Stimulated activated CD8-positive, alpha-beta memory T cell treated with anti-CD3 and anti-CD28 coated beads, Interleukin-7, amount 100 ng/mL, for 48 hours (primary cell): ENCODE measurements around the gene TRAPPC10.

Experiments
- DNase-seq, 2 donors: peaks; one replicate each; pipeline ENCODE4 v3.0.0-alpha.2; 2020; ENCODE audit warnings: low read depth in 1 of 2; ENCODE audit errors: extremely low read depth in 1 of 2

The TRAPPC10 gene, protein sequence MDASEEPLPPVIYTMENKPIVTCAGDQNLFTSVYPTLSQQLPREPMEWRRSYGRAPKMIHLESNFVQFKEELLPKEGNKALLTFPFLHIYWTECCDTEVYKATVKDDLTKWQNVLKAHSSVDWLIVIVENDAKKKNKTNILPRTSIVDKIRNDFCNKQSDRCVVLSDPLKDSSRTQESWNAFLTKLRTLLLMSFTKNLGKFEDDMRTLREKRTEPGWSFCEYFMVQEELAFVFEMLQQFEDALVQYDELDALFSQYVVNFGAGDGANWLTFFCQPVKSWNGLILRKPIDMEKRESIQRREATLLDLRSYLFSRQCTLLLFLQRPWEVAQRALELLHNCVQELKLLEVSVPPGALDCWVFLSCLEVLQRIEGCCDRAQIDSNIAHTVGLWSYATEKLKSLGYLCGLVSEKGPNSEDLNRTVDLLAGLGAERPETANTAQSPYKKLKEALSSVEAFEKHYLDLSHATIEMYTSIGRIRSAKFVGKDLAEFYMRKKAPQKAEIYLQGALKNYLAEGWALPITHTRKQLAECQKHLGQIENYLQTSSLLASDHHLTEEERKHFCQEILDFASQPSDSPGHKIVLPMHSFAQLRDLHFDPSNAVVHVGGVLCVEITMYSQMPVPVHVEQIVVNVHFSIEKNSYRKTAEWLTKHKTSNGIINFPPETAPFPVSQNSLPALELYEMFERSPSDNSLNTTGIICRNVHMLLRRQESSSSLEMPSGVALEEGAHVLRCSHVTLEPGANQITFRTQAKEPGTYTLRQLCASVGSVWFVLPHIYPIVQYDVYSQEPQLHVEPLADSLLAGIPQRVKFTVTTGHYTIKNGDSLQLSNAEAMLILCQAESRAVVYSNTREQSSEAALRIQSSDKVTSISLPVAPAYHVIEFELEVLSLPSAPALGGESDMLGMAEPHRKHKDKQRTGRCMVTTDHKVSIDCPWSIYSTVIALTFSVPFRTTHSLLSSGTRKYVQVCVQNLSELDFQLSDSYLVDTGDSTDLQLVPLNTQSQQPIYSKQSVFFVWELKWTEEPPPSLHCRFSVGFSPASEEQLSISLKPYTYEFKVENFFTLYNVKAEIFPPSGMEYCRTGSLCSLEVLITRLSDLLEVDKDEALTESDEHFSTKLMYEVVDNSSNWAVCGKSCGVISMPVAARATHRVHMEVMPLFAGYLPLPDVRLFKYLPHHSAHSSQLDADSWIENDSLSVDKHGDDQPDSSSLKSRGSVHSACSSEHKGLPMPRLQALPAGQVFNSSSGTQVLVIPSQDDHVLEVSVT

DNA sequence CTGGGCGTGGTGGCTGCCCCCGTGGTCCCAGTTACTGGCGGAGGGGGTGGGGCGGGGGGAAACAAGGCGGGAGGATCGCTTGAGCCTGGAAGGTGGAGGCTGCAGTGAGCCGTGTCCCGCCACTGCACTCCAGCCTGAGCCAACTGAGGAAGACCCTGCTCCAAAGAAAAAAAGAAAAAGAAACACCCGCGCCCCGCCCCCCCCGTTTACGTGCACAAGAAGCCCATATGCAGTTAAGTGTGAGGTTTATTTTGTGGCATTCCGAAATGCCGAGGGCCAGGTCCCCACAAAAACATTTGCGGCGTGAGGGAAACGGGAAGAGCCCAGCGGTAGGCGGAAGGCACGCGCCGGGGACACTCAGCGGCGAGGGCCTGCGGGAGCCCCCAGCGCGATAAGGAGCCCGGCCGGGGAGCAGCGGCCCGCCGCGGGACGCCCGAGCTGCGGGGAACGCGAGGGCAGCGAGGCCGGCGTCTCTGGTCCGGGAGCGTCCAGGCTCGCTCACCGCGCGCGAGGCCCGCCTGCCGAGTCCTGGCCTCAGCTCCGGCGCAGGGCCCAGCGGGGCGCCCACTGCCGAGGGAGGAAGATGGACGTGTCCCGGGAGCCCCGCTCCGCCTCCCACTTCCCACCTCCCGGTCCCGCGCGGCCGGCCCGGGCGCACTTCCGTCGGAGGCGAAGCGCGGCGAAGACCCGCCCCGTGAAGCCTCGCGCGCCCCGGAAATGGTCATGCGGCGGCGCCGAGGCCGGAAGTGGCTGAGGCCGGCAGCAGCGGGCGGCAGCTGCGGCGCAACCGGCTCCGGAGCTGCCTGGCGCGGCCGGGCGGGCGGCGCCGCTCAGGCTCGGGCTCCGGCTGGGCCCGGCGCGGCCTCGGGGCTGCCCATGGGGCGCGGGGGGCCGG is at the start of gene TRAPPC10:
Gene TRAPPC10, plus strand, starts transcription at position 731 of the 895 bp plus-strand sequence. CDS start 185 bp downstream, outside the sequence.
- DNase-seq: peak; percentile 65 to 72

DNA sequence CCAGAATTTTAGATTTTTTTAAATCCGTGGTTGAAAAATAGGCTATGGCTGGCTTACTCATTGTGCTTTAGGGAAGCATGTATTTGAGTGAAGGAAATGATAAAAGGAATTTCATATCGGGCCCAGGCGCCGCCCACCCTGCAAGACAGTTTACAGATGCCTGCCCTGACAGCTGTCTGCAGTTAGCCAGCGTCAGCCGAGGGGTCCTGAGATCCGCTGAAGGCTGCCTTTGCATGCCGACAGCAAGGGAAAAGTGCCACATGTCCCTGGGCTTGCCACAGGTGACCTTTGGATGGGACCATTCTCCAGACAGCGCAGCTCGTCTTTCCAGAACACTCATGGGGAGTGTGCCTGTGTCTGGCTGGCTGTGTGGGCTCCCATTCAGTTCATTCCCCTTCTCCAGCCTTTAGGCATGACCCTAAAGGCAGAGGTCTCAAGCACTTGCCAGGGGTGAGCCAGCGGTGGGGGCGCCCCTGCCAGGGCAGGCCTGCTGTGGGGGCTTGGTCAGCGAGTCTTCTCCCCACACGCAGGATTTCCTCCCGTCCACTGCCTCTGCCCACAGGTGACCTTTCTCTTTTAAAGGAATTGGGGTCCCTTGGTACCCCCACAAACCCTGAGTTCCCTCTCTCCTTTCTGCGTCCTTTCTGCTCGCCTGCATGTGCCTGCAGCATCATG is 46.1 kb upstream of the TRAPPC10 start:
- DNase-seq: no peak

DNA sequence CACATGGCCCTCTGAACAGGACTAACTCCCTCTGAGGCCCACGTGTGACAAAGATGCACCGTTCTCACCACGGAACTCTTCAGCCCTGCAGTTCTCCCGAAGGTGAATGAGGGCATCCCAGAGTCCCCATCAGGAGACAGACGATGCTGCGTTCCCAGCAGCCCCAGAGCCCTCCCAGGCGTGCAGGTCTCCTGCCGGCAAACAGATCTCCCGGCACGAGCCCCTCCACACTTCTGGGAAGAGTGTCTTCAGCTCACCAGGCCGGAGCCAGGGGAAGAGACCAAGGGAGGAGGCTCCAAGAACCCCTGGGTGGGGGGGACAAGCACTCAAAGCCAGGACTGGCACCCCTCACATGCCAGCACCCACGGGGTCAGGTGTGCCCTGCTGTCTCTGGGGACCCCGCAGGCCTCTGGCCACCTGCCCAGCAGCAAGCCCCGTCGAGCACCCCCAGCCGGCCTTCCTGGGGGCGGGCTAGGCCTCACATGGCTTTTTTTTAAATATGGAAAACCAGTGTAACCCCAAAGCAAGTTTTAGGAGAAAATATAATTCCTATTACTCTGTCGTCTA is 45.1 kb upstream of the TRAPPC10 start:
- DNase-seq: no peak

DNA sequence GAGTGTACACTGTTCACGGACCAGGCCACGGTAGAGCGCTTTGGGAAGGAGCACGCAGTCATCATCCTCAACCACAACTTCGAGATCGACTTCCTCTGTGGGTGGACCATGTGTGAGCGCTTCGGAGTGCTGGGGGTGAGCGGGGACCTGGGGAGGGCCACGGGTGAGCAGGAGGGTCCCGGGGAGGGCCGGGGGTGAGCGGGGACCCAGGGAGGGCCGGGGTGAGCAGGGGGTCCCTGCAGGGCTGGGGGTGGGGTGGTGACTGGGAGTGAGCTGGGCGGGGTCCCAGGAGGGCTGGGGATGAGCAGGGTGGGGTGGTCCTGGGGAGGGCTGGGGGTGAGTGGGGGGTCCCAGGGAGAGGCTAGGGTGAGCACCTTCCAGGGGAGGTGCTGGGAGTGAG is 44.1 kb upstream of the TRAPPC10 start:
- DNase-seq: no peak

DNA sequence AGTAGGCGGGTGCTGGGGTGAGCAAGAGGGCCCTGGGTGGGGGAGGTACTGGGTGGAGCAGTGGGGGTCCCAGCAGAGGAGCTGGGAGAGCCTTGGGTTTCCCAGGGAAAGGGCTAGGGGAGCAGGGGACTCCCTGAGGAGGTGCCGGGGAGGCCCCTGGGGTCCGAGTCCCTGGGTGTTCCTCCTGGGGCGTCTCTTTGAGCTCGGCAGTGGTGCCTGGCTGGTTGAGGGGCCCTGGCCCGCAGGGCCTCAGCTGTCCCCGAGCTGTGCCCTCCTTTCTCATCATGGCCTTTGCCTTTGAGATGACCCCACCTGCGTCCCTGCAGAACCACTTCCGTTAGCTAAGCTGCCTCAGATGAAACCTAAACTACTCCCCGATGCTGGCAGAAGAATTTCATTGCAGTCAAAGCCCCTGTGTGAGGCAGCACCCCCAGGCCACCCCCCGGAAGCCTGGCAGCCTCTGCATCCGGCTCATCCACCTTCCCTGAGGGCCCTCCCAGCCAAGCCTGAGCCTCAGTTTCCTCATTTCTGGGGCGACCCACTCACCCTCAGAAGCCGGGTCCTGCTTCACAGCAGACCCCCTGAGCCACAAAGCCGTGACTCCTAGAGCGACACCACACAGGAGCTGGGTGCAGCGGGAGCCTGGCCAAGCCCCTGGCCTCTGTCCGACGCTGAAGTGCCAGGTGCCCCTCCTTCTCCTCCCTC is 43.5 kb upstream of the TRAPPC10 start:
- no peak for DNase-seq

DNA sequence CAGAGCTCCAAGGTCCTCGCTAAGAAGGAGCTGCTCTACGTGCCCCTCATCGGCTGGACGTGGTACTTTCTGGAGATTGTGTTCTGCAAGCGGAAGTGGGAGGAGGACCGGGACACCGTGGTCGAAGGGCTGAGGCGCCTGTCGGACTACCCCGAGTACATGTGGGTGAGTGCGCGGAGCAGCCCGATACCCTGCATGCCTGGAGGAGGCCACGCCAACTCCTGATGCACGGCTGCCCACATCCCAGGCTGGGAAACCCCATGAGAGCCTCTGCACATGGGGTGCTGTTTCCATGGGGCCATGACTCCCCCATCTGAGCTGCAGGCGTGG is 43.0 kb upstream of the TRAPPC10 start:
- no peak for DNase-seq

DNA sequence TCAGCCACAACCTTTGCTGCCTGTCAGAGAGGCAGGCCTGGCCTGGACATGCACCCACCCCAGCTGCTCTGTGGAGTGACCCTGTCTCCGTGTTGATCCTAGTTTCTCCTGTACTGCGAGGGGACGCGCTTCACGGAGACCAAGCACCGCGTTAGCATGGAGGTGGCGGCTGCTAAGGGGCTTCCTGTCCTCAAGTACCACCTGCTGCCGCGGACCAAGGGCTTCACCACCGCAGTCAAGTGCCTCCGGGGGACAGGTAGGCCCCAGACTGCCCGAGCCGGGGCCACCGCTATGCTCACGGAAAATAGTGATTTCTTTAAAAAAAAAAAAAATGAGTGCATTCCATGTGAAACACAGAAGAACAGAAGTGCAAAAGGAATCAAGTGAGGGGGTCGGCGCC is 41.6 kb upstream of the TRAPPC10 start:
- DNase-seq: no peak

DNA sequence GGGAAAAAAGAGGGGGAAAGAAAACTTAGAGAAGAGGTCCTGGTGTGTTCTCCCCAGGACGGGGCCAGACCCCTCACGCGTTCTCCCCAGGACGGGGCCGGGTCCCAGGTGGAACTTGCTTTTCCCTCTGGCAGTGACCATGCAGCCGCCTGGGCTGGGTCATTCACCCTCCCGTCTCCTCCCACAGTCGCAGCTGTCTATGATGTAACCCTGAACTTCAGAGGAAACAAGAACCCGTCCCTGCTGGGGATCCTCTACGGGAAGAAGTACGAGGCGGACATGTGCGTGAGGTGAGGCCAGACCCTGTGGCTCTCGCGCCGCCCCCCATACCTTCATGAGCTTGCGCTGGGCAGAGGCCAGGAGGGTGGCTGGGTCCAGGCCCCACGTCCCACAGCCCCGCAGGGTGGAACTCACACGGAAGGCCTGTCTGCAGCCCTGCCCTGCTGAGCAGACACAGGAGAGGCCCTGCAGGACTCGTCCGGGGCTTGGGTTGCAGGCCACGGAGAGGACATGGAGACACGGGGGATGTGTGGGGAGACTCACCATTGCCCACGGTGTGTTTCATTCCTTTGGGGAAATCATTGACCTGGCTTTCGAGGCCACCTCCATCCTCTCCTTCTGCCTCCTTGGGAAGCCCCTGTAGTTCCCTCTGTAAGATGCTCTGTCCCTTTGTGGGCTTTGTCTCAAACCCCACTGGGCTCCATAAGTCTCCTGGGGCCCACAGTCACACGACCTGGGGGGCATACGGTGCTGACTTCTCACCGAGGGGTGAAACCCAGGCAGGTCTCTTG is 40.7 kb upstream of the TRAPPC10 start:
- DNase-seq: no peak

DNA sequence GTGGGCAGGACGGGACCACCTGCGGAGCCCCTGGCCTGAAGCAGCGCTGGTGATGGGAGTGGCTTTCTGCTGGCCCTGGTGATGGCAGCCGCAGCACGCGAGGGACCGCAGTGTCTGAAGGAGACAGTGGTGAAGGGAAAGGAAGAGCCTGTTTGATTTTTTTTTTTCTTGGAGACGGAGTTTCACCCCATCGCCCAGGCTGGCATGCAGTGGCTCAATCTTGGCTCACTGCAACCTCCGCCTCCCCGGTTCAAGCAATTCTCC is 40.2 kb upstream of the TRAPPC10 start:
- no peak for DNase-seq

DNA sequence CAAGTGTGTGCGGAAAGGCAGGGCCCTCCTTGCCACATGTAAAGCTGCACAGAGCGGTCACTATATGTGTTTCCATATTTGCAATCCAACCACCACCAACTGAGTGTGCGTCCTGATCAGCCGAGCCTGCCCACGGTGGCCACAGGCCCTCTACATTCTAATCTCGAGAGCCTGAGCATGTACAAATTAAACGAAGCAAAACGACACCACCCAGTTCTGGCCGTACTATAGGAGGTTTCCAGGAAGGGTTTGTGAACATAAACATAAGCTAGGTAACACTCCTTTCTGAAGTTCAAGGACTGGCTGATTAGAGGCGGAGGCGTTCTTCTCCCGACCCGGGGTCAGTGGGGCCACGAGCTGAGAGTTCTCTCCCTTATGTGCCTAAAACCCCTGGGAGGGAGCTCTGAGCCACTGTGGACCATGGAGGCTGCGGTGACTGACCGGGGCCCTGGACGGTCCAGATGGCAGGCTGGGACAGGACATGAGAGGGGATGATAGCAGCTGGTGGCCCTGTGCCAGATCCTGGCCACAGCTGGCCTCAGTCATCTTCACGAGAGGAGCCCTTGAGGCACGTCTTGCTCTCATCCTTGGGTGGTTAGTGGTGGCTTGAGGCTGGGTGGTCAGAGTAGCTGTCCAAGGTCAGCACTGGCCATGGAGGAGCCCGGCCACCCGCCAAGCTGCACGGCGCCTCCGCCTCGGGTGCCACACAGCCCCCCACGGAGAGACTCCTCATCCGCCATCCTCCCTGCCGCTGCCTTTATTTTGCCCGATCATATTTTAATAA is 39.1 kb upstream of the TRAPPC10 start:
- no peak for DNase-seq

DNA sequence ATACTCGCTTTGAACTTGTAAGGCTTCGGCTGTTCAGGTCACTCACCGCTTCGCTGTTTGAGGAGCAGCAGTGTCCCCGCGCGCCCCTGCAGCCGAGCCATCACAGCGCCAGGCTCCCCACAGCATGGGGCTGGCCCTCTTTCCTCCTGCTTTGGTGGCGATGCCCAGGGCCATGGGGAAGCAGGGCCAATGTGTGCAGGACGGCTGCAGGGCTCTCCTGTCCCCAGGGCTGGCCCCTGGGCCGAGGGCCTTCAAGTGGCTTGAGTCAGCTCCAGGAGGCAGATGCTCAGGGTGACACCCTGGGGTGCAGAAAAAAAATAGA is 38.5 kb upstream of the TRAPPC10 start:
- no peak for DNase-seq

DNA sequence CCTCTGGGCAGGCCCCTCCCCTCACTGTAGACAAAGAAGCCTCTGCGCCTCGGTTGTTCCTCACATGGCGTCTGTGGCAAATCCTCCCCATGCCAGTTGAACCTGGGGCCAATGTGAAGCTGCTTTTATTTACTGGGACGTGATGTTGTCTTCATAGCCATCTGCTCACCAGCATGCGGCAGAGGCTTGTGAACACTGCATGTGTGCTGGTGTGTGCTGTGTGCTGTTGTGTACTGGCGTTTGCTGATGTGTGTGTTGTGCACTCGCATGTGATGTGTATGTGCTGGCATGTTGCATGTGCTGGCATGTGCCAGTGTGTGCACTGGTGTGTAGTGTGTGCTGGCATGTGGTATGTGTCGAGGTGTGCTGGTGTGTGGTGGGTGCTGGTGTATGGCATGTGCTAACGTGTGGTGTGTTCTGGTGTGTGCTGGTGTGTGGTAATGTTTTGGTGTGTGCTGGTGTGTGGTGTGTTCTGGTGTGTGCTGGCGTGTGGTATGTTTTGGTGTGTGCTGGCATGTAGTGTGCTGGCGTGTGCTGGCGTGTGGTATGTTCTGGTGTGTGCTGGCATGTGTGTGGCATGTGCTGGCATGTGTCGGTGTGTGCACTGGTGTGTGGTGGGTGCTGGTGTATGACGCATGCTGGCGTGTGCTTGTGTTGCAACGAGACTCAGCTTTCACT is 37.2 kb upstream of the TRAPPC10 start:
- DNase-seq: no peak

DNA sequence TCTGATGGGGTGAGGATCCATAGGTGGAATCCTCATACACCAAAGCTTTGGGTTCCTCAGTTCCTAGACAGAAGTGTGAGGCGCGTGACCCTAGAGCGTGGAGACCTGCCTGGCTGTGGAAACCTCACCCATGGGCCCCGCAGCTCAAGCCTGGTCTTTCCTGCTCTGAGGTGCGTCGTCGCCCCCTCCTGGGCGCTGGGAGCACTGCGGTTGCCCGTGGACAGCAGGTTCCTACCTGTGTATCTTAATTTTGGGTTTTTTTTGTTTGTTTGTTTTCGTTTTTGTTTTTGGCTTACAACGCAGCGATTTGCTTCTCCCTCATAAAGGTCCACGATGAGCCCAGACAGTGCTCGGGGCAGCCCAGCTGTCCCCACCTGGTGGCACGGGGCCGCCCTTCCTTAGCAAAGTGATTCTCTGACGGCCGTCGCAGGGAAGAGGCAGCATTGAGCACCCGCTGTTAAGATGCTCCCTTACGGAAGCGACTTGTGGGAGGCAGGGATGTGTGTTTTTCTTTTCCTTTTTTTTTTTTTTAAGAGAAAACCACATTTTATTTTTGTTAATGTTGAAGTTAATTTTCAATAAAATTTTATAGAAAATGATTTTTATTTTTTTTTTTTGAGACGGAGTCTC is 36.5 kb upstream of the TRAPPC10 start:
- DNase-seq: peak; percentile 27 to 64

DNA sequence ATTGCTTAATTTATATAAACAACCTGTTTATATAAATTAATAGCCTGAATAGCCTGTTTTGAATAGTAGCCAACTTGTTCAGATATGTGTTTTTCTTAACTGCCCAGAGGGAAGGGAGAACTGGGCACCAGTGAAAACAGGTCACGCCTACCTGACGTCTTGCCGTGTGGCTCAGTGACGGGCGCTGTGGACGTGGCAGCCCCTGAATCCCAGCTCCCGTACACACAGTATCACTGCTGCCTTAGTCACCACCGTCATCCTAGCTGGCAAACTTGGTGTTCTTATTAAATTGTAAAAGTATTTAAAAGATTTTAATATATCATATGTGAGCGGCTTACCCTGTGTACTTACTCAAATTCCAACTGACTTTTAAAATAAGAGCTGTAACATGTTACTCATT is 35.4 kb upstream of the TRAPPC10 start:
- DNase-seq: no peak

DNA sequence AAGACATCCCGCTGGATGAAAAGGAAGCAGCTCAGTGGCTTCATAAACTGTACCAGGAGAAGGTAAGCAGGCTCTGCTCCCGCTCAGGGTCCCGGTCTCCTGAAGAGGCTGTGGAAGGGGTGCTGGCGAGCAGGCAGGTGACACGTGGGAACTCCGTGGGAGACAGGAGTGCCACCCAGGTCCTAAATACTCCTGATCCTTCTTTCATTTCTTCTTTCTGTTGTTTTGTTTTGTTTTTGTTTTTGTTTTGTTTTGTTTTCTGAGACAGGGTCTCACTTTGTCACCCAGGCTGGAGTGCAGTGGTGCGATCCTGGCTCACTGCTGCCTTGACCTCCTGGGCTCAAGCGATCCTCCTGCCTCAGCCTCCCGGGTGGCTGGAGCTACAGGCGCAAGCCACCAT is 34.0 kb upstream of the TRAPPC10 start:
- DNase-seq: no peak

DNA sequence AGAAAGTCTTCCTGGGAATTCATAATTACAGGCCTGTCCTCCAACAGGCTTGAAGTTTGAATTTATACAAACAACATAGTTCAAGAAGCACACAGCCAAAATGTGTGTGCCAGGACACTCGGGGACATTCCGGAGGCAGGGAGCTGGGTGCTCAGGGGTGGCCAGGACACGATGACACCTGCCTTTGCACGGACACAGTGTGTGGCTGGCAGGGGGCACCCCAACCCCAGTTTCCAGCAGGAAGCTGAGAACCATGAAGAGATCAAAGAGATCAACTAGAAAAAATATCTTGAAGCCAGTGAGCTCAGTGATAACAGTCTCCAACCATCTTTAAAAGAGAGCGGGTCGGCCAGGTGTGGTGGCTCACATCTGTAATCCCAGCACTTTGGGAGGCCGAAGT is 32.5 kb upstream of the TRAPPC10 start:
- DNase-seq: no peak
